ENCODE data around the gene AQP1. TPM values are rescaled to one million over a fixed set of nuclear protein-coding genes. Genes with fewer than 3 reads are reported as not detected.

AQP1 gene
- polyA plus RNA-seq, 1 donor from 2014 or later: 3.2 TPM

DNA sequence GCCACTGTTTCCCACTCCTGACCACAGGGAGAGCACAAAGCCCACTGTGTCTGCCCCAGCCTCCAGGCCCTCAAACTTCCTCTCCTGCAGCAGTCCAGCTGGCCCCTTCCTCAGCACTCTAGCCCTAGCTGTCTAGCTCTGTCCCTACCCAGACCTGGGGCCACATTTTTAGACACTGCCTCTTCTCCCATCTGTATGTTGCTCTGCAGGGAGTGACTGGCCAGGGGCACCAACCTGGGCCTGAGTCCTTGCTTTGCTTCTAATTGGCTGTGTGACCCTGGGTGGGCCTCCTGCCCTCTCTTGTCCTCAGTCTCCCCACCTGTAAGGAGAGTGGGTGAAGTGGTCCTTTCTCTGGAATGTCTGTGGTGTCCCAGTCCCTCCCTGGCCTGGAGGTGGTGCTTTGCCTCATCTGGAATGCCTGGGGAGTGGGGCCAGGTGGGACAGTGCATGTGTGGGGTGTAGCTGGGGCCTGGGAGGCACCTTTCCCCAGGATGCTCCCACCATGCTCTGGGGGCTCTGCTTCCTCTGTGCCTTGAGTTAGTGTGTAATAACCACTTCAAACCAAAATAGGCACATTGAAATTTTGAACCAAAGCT is 25.1 kb downstream of the AQP1 start:
- H3K4me2 ChIP-seq (ENCODE audit: low read length): no peak overlapping the region
- H2AFZ ChIP-seq (ENCODE audit: low read depth, low read length): no peak overlapping the region
- TF ChIP-seq POLR2AphosphoS5 (IDR thresholded peaks at IDR 0.05) (no peak), EZH2 (IDR thresholded peaks at IDR 0.05; ENCODE audit: borderline replicate concordance, insufficient read depth, low read length, poor library complexity, severe bottlenecking) (no peak), CTCF (IDR thresholded peaks at IDR 0.05; ENCODE audit: poor library complexity, severe bottlenecking) (no peak), SMC3 (conservative IDR thresholded peaks at IDR 0.05; ENCODE audit: poor library complexity) (no peak), EP300 (conservative IDR thresholded peaks at IDR 0.05; ENCODE audit: poor library complexity, severe bottlenecking) (no peak), MXI1 (conservative IDR thresholded peaks at IDR 0.05; ENCODE audit: poor library complexity, severe bottlenecking) (no peak), RAD21 (conservative IDR thresholded peaks at IDR 0.05) (no peak)
- TF ChIP-seq, protein P1, sequence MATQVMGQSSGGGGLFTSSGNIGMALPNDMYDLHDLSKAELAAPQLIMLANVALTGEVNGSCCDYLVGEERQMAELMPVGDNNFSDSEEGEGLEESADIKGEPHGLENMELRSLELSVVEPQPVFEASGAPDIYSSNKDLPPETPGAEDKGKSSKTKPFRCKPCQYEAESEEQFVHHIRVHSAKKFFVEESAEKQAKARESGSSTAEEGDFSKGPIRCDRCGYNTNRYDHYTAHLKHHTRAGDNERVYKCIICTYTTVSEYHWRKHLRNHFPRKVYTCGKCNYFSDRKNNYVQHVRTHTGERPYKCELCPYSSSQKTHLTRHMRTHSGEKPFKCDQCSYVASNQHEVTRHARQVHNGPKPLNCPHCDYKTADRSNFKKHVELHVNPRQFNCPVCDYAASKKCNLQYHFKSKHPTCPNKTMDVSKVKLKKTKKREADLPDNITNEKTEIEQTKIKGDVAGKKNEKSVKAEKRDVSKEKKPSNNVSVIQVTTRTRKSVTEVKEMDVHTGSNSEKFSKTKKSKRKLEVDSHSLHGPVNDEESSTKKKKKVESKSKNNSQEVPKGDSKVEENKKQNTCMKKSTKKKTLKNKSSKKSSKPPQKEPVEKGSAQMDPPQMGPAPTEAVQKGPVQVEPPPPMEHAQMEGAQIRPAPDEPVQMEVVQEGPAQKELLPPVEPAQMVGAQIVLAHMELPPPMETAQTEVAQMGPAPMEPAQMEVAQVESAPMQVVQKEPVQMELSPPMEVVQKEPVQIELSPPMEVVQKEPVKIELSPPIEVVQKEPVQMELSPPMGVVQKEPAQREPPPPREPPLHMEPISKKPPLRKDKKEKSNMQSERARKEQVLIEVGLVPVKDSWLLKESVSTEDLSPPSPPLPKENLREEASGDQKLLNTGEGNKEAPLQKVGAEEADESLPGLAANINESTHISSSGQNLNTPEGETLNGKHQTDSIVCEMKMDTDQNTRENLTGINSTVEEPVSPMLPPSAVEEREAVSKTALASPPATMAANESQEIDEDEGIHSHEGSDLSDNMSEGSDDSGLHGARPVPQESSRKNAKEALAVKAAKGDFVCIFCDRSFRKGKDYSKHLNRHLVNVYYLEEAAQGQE (IDR thresholded peaks at IDR 0.05; ENCODE audit: borderline replicate concordance): no peak
- no peak overlapping the region for H3K27ac ChIP-seq (ENCODE audit: low read length)
- H3K9ac ChIP-seq (ENCODE audit: low read length): no peak overlapping the region
- H3K36me3 ChIP-seq (ENCODE audit: insufficient read depth, low read length): no peaks in the 10 kb centered on the region
- no peaks in the 10 kb centered on the region for H4K20me1 ChIP-seq (ENCODE audit: insufficient read depth)
- no peaks in the 10 kb centered on the region for H3K9me2 ChIP-seq (ENCODE audit: insufficient read depth, low read length)
- no peak overlapping the region for H3K4me3 ChIP-seq (ENCODE audit: low read length)
- H3K9me3 ChIP-seq (ENCODE audit: low read length): no peaks in the 10 kb centered on the region
- H3K27me3 ChIP-seq (ENCODE audit: insufficient read depth, low read depth, low read length): no peaks in the 10 kb centered on the region
- no peaks in the 10 kb centered on the region for H3F3A ChIP-seq (ENCODE audit: insufficient read depth, low read length, poor library complexity, severe bottlenecking)
- no peaks in the 10 kb centered on the region for H3K79me2 ChIP-seq (replicated peaks; ENCODE audit: insufficient read depth, low read length)

DNA sequence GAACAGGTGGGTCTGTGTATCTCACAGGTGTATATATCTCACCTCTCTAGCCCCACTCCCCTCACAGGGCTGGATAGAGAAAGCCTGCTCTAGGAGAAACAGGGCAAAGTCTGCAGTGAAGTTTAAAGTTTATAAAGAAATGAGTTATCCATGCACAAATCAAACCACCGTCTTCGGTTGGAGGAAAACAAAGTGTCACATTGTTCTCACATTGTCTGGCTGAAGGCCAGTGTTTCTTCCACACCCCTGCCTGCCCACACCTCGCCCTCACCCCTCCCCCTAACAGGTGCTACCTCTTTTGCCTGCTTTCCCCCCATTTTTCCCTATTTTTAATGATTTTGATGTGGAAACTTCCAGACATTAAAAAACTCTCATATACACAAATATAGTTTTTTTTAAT is 25.8 kb downstream of the AQP1 start:
- H3K9me2 ChIP-seq (ENCODE audit: insufficient read depth, low read length): no peaks in the 10 kb centered on the region
- H3K9ac ChIP-seq (ENCODE audit: low read length): no peak overlapping the region
- H3K9me3 ChIP-seq (ENCODE audit: low read length): no peaks in the 10 kb centered on the region
- no peaks in the 10 kb centered on the region for H3K36me3 ChIP-seq (ENCODE audit: insufficient read depth, low read length)
- H3K79me2 ChIP-seq (replicated peaks; ENCODE audit: insufficient read depth, low read length): no peaks in the 10 kb centered on the region
- no peak overlapping the region for H2AFZ ChIP-seq (ENCODE audit: low read depth, low read length)
- H3F3A ChIP-seq (ENCODE audit: insufficient read depth, low read length, poor library complexity, severe bottlenecking): no peaks in the 10 kb centered on the region
- no peaks in the 10 kb centered on the region for H4K20me1 ChIP-seq (ENCODE audit: insufficient read depth)
- no peak overlapping the region for H3K4me2 ChIP-seq (ENCODE audit: low read length)
- TF ChIP-seq EP300 (conservative IDR thresholded peaks at IDR 0.05; ENCODE audit: poor library complexity, severe bottlenecking) (no peak), EZH2 (IDR thresholded peaks at IDR 0.05; ENCODE audit: borderline replicate concordance, insufficient read depth, low read length, poor library complexity, severe bottlenecking) (no peak), RAD21 (conservative IDR thresholded peaks at IDR 0.05) (no peak), POLR2AphosphoS5 (IDR thresholded peaks at IDR 0.05) (no peak), SMC3 (conservative IDR thresholded peaks at IDR 0.05; ENCODE audit: poor library complexity) (no peak), MXI1 (conservative IDR thresholded peaks at IDR 0.05; ENCODE audit: poor library complexity, severe bottlenecking) (no peak), TAF1 (IDR thresholded peaks at IDR 0.05; ENCODE audit: low read depth) (no peak), CTCF (IDR thresholded peaks at IDR 0.05; ENCODE audit: poor library complexity, severe bottlenecking) (no peak)
- TF ChIP-seq, protein P1 (IDR thresholded peaks at IDR 0.05; ENCODE audit: borderline replicate concordance): no peak
- H3K4me3 ChIP-seq (ENCODE audit: low read length): no peak overlapping the region
- H3K27ac ChIP-seq (ENCODE audit: low read length): no peak overlapping the region
- no peaks in the 10 kb centered on the region for H3K27me3 ChIP-seq (ENCODE audit: insufficient read depth, low read depth, low read length)
